ENCODE data around the gene SAMD8. TPM values are rescaled to one million over a fixed set of nuclear protein-coding genes. Genes with fewer than 3 reads are reported as not detected.

Gene SAMD8
- total RNA-seq, 4 donors from 2014 or later = 19.9 to 36.8 (median 28.4) TPM

DNA sequence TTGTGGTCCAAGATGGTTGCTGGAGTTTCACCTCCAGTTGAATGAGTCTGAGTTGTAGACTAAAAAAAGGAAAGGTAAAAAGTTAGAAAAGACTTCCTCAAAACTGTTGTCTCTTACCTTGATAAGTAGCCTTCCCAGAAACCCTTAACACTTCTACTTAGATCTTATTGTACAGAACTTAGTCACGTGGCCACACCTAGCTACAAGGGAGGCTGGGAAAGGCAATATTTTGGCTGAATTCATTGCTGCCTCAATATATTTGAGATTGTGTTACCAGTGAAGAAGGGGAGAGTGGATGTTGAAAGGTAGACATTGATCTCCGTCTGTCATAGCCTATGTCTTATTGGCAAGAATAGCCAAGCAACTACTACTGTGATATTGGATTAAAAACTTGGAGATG lies 63.6 kb downstream of the SAMD8 start:
- intact Hi-C loops (cut with DNase I) = no loop called here
- Histone ChIP-seq H3K27me3 (no peaks in the 10 kb centered on the region), H3K9me3 (no peaks in the 10 kb centered on the region), H3K4me1 (peaks cover 6 to 9% of the 10 kb centered on the region in 2 donors), H3K27ac (no peak overlapping the region), H3K36me3 (no peaks in the 10 kb centered on the region), H3K4me3 (replicated peaks in 1 of 3) (no peak overlapping the region)
- TF ChIP-seq, protein P1, sequence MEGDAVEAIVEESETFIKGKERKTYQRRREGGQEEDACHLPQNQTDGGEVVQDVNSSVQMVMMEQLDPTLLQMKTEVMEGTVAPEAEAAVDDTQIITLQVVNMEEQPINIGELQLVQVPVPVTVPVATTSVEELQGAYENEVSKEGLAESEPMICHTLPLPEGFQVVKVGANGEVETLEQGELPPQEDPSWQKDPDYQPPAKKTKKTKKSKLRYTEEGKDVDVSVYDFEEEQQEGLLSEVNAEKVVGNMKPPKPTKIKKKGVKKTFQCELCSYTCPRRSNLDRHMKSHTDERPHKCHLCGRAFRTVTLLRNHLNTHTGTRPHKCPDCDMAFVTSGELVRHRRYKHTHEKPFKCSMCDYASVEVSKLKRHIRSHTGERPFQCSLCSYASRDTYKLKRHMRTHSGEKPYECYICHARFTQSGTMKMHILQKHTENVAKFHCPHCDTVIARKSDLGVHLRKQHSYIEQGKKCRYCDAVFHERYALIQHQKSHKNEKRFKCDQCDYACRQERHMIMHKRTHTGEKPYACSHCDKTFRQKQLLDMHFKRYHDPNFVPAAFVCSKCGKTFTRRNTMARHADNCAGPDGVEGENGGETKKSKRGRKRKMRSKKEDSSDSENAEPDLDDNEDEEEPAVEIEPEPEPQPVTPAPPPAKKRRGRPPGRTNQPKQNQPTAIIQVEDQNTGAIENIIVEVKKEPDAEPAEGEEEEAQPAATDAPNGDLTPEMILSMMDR (IDR thresholded peaks at IDR 0.05) = no peak
- TF ChIP-seq POLR2A (IDR thresholded peaks at IDR 0.05) = no peak
- WGBS, 2 donors = 97 to 100% methylated on average over 2 of the region's 2 CpGs
- no peak for DNase-seq

GRCh38 chr10:75176046-75176445 lies 64.6 kb downstream of the SAMD8 start:
- no peak overlapping the region for H3K4me3 ChIP-seq (replicated peaks in 1 of 3)
- no peaks in the 10 kb centered on the region for H3K36me3 ChIP-seq
- H3K27me3 ChIP-seq = no peaks in the 10 kb centered on the region
- 92% methylated on average over 6 of the region's 6 CpGs for WGBS, 2 donors
- no peak for TF ChIP-seq POLR2A (IDR thresholded peaks at IDR 0.05)
- TF ChIP-seq, protein P1 (IDR thresholded peaks at IDR 0.05) = no peak
- peaks cover 6 to 9% of the 10 kb centered on the region in 2 donors for H3K4me1 ChIP-seq
- intact Hi-C loops (cut with DNase I) = no loop called here
- H3K27ac ChIP-seq = no peak overlapping the region
- H3K9me3 ChIP-seq = no peaks in the 10 kb centered on the region
- no peak for DNase-seq

GRCh38 chr10:75176736-75177135 lies 65.3 kb downstream of the SAMD8 start:
- intact Hi-C loops (cut with DNase I) = no loop called here
- H3K4me3 ChIP-seq (replicated peaks in 1 of 3) = no peak overlapping the region
- no peaks in the 10 kb centered on the region for H3K36me3 ChIP-seq
- H3K27ac ChIP-seq = no peak overlapping the region
- no peaks in the 10 kb centered on the region for H3K27me3 ChIP-seq
- no peaks in the 10 kb centered on the region for H3K9me3 ChIP-seq
- H3K4me1 ChIP-seq = peaks cover 6 to 9% of the 10 kb centered on the region in 2 donors
- TF ChIP-seq POLR2A (IDR thresholded peaks at IDR 0.05) = no peak
- TF ChIP-seq, protein P1 (IDR thresholded peaks at IDR 0.05) = no peak
- no peak for DNase-seq
- 96% methylated on average over 1 of the region's 1 CpG for WGBS, 2 donors

DNA sequence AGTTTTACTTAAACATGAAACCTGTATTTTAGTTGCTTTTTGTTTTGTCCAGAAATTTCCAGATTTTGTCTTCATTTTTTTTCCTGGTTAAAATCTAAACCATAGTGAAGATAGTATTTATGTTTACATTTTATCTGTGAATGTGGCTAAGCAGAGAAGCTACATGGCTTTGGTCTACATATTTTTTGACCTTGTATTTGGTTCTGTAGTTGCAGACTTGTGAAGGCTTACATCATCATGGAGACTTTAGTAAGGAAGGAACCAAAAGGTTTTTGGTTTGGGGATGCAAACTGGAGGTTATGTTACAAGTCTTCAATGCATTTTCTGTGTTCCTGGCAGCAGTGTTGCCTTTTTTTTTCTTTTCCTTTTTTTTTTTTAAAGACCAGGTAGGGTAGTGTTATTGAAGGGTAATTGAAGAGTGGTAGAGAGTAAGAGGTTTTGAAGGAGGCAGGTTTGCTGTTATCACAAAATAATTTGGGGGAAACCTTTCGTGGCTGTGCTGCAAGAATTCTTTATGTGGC lies 68.3 kb downstream of the SAMD8 start:
- H3K9me3 ChIP-seq = no peaks in the 10 kb centered on the region
- intact Hi-C loops (cut with DNase I) = no loop called here
- TF ChIP-seq POLR2A (IDR thresholded peaks at IDR 0.05) = no peak
- TF ChIP-seq, protein P1 (IDR thresholded peaks at IDR 0.05) = no peak
- H3K4me1 ChIP-seq = peaks cover 6 to 9% of the 10 kb centered on the region in 2 donors
- no peak overlapping the region for H3K27ac ChIP-seq
- H3K36me3 ChIP-seq = no peaks in the 10 kb centered on the region
- DNase-seq = no peak
- H3K4me3 ChIP-seq (replicated peaks in 1 of 3) = no peak overlapping the region
- no peaks in the 10 kb centered on the region for H3K27me3 ChIP-seq
- WGBS, 2 donors = 85 to 90% methylated on average over 1 of the region's 1 CpG

GRCh38 chr10:75180592-75180991 lies 69.1 kb downstream of the SAMD8 start:
- 73 to 78% methylated on average over 2 of the region's 2 CpGs for WGBS, 2 donors
- intact Hi-C loops (cut with DNase I) = no loop called here
- no peaks in the 10 kb centered on the region for H3K36me3 ChIP-seq
- H3K4me3 ChIP-seq (replicated peaks in 1 of 3) = no peak overlapping the region
- H3K4me1 ChIP-seq = peaks cover 6 to 9% of the 10 kb centered on the region in 2 donors
- H3K27me3 ChIP-seq = no peaks in the 10 kb centered on the region
- H3K27ac ChIP-seq = no peak overlapping the region
- no peak for DNase-seq
- H3K9me3 ChIP-seq = no peaks in the 10 kb centered on the region
- TF ChIP-seq, protein P1 (IDR thresholded peaks at IDR 0.05) = no peak
- TF ChIP-seq POLR2A (IDR thresholded peaks at IDR 0.05) = no peak

Data from thyroid gland (tissue), 4 donors.